Measurements from ENCODE around the gene DOCK2. TPM values are rescaled to one million over a fixed set of nuclear protein-coding genes. Genes with fewer than 3 reads are reported as not detected.

Gene DOCK2
- total RNA-seq, 1 experiment from 2014 or later, result 2.2 TPM

GRCh38 chr5:169592937-169593650 is 44.0 kb upstream of the DOCK2 start:
- H3K27ac ChIP-seq (ENCODE audit: low read depth, low read length, poor library complexity, severe bottlenecking), result no peak overlapping the region
- H3K36me3 ChIP-seq (ENCODE audit: insufficient read depth, low read length, poor library complexity, severe bottlenecking), result peaks cover 100% of the 10 kb centered on the region
- no peaks in the 10 kb centered on the region for H3K9me3 ChIP-seq (ENCODE audit: low read depth, low read length, poor library complexity, severe bottlenecking)
- ChIA-PET POLR2A (ENCODE audit: low non-redundant PET) (no interaction called here), CTCF (no interaction called here)
- H3K4me1 ChIP-seq (ENCODE audit: insufficient read depth, low read length, poor library complexity, severe bottlenecking), result no peaks in the 10 kb centered on the region
- intact Hi-C loops (cut with micrococcal nuclease; ENCODE audit: unreplicated experiment), result no loop called here
- no peak overlapping the region for H3K4me3 ChIP-seq (ENCODE audit: low read depth, low read length, poor library complexity, severe bottlenecking)
- BruUV-seq (replicated peaks), result no TSS peak
- TF ChIP-seq EZH2 (IDR thresholded peaks at IDR 0.05; ENCODE audit: borderline replicate concordance, low read depth, low read length, poor library complexity, severe bottlenecking) (no peak), CTCF (conservative IDR thresholded peaks at IDR 0.05; ENCODE audit: low read depth, low read length) (no peak)
- no peaks in the 10 kb centered on the region for H3K27me3 ChIP-seq (replicated peaks; ENCODE audit: insufficient read depth, low read depth, low read length, poor library complexity)
- DNase-seq (ENCODE audit: low spot score), result no peak

- Histone ChIP-seq H3K4me1 (ENCODE audit: insufficient read depth, low read length, poor library complexity, severe bottlenecking) (no peaks in the 10 kb centered on the region), H3K9me3 (ENCODE audit: low read depth, low read length, poor library complexity, severe bottlenecking) (no peaks in the 10 kb centered on the region), H3K27ac (ENCODE audit: low read depth, low read length, poor library complexity, severe bottlenecking) (no peak overlapping the region), H3K36me3 (ENCODE audit: insufficient read depth, low read length, poor library complexity, severe bottlenecking) (peaks cover 100% of the 10 kb centered on the region), H3K4me3 (ENCODE audit: low read depth, low read length, poor library complexity, severe bottlenecking) (no peak overlapping the region), H3K27me3 (replicated peaks; ENCODE audit: insufficient read depth, low read depth, low read length, poor library complexity) (no peaks in the 10 kb centered on the region)
- BruUV-seq (replicated peaks), result no TSS peak
- POLR2A ChIA-PET (ENCODE audit: low non-redundant PET), result no interaction called here
- CTCF ChIA-PET, result no interaction called here
- DNase-seq (ENCODE audit: low spot score), result no peak
- intact Hi-C loops (cut with micrococcal nuclease; ENCODE audit: unreplicated experiment), result no loop called here
- TF ChIP-seq CTCF (conservative IDR thresholded peaks at IDR 0.05; ENCODE audit: low read depth, low read length) (no peak), EZH2 (IDR thresholded peaks at IDR 0.05; ENCODE audit: borderline replicate concordance, low read depth, low read length, poor library complexity, severe bottlenecking) (no peak)
Measured at GRCh38 chr5:169595172-169595820, 41.8 kb upstream of the DOCK2 start.

GRCh38 chr5:169599451-169599850 is 37.6 kb upstream of the DOCK2 start:
- no TSS peak for BruUV-seq (replicated peaks)
- Histone ChIP-seq H3K9me3 (ENCODE audit: low read depth, low read length, poor library complexity, severe bottlenecking) (no peaks in the 10 kb centered on the region), H3K4me1 (ENCODE audit: insufficient read depth, low read length, poor library complexity, severe bottlenecking) (no peaks in the 10 kb centered on the region), H3K4me3 (ENCODE audit: low read depth, low read length, poor library complexity, severe bottlenecking) (no peak overlapping the region), H3K27ac (ENCODE audit: low read depth, low read length, poor library complexity, severe bottlenecking) (no peak overlapping the region), H3K27me3 (replicated peaks; ENCODE audit: insufficient read depth, low read depth, low read length, poor library complexity) (no peaks in the 10 kb centered on the region), H3K36me3 (ENCODE audit: insufficient read depth, low read length, poor library complexity, severe bottlenecking) (peaks cover 93% of the 10 kb centered on the region)
- no peak for DNase-seq (ENCODE audit: low spot score)
- POLR2A ChIA-PET (ENCODE audit: low non-redundant PET), result no interaction called here
- CTCF ChIA-PET, result no interaction called here
- no peak for TF ChIP-seq CTCF (conservative IDR thresholded peaks at IDR 0.05; ENCODE audit: low read depth, low read length)
- TF ChIP-seq EZH2 (IDR thresholded peaks at IDR 0.05; ENCODE audit: borderline replicate concordance, low read depth, low read length, poor library complexity, severe bottlenecking), result no peak
- intact Hi-C loops (cut with micrococcal nuclease; ENCODE audit: unreplicated experiment), result no loop called here

Data from A673 (cell line).